ENCODE results near the gene SLC6A13.

- TF ChIP-seq ZC3H10 (CRISPR knock-in tag; IDR thresholded peaks at IDR 0.05): no peak
- TF ChIP-seq TCF4 (CRISPR knock-in tag; IDR thresholded peaks at IDR 0.05; ENCODE audit: borderline replicate concordance): no peak
- no peak for TF ChIP-seq POU6F1 (CRISPR knock-in tag; IDR thresholded peaks at IDR 0.05; ENCODE audit: borderline replicate concordance, low read depth)
- no peak for TF ChIP-seq PATZ1 (CRISPR knock-in tag; IDR thresholded peaks at IDR 0.05; ENCODE audit: borderline replicate concordance)
- TF ChIP-seq CSRNP3 (CRISPR knock-in tag; IDR thresholded peaks at IDR 0.05): no peak
- no peak for TF ChIP-seq RARB (CRISPR knock-in tag; IDR thresholded peaks at IDR 0.05)
- no peak for TF ChIP-seq ARNTL (CRISPR knock-in tag; IDR thresholded peaks at IDR 0.05; ENCODE audit: borderline replicate concordance, low read depth)
- no peak for TF ChIP-seq CSDC2 (CRISPR knock-in tag; IDR thresholded peaks at IDR 0.05)
- no peak for TF ChIP-seq CREB5 (CRISPR knock-in tag; IDR thresholded peaks at IDR 0.05; ENCODE audit: low read depth)
- TF ChIP-seq TOX (CRISPR knock-in tag; IDR thresholded peaks at IDR 0.05; ENCODE audit: borderline replicate concordance): no peak
- TF ChIP-seq BACH2 (CRISPR knock-in tag; IDR thresholded peaks at IDR 0.05; ENCODE audit: borderline replicate concordance): no peak
- TF ChIP-seq ZFP3 (CRISPR knock-in tag; IDR thresholded peaks at IDR 0.05): no peak
These were observed 29.0 kb downstream of the SLC6A13 start for GRCh38 chr12:233615-233968.

Measured in SK-N-SH treated with all-trans-retinoic acid at 6 μM for 48 hours (cell line).